GM10266 (cell line): Measurements from ENCODE around the gene SBF2.
"Not testable (repeated sequence)": the region's sequence is repeated elsewhere in the genome, so short reads cannot be mapped to it uniquely, and the experiment has no call there.

Experiments used
- DNase-seq: peaks from one replicate; pipeline ENCODE4 v3.0.0; 2012; ENCODE audit errors: extremely low spot score
- TF ChIP-seq, protein P1 (sequence below): IDR thresholded peaks from 2 replicates; pipeline ENCODE4 v1.5.1; 2012; ENCODE audit warnings: mild to moderate bottlenecking, low read depth; ENCODE audit not compliant: control insufficient read depth, insufficient read depth; ENCODE audit errors: missing control alignments

Gene SBF2

DNA sequence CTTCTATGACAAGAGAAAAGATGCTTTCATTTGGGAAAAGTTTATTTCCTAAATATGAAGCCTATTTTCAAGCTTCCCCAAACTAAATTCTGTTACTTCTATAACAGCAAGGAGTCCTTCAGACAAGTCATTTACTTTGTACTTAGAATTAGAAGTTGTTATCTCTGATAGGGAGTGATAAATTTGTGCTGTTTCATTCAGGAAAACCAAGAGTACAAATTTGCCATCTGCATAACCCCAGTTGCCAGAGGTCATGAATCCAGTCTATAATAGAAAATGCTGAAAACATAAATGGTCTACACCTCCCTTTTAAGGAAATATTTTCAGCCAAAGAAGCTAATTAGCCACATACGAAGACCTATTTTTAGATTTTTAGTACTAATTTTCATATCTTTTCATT lies 61.3 kb downstream of the SBF2 start:
- DNase-seq = no peak
- TF ChIP-seq, protein P1, sequence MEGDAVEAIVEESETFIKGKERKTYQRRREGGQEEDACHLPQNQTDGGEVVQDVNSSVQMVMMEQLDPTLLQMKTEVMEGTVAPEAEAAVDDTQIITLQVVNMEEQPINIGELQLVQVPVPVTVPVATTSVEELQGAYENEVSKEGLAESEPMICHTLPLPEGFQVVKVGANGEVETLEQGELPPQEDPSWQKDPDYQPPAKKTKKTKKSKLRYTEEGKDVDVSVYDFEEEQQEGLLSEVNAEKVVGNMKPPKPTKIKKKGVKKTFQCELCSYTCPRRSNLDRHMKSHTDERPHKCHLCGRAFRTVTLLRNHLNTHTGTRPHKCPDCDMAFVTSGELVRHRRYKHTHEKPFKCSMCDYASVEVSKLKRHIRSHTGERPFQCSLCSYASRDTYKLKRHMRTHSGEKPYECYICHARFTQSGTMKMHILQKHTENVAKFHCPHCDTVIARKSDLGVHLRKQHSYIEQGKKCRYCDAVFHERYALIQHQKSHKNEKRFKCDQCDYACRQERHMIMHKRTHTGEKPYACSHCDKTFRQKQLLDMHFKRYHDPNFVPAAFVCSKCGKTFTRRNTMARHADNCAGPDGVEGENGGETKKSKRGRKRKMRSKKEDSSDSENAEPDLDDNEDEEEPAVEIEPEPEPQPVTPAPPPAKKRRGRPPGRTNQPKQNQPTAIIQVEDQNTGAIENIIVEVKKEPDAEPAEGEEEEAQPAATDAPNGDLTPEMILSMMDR = no peak

DNA sequence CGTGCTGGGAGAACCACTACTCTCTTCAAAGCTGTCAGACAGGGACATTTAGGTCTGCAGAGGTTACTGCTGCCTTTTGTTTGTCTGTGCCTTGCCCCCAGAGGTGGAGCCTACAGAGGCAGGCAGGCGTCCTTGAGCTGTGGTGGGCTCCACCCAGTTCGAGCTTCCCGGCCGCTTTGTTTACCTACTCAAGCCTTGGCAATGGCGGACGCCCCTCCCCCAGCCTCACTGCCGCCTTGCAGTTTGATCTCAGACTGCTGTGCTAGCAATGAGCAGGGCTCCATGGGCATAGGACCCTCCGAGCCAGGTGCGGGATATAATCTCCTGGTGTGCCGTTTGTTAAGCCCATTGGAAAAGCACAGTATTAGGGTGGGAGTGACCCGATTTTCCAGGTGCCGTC lies 62.2 kb downstream of the SBF2 start:
- DNase-seq = not testable (repeated sequence)

DNA sequence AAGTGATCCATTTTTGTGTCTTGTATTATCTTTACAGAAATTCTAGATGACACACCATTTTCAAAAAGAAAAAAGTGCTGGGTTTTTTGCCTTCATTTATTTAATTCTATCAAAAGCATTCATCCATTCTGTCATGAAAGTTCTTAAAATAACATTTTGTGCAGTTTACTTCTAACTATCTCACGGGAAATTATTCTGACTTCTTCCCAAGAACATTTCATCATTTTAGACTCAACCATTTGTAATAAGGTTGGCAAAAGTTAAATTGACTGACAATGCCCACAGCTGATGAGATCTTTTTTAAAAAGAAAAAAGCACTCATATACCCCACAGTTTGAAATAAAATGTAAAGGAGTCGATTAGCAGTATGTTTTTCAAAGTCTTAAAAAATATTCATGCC lies 68.5 kb downstream of the SBF2 start:
- DNase-seq = no peak
- TF ChIP-seq, protein P1 = no peak

DNA sequence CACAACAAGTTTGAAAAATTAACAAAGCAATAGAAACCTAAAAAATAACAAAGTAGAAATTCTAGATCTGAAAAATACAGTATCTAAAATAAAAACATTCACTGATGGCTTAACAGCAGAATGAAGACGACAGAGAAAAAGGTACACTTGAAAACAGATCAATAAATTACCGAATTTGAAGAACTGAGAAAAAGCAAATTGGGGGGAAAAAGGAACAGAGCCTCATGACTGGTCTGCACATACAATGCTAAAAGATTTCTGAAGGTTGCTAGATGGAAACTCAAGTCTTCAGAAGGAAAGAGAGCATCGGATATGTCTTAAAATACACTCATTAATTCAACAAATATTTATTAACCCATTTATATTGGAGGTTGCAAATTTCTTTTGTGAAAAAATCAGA lies 71.6 kb downstream of the SBF2 start:
- TF ChIP-seq, protein P1 = no peak
- no peak for DNase-seq

DNA sequence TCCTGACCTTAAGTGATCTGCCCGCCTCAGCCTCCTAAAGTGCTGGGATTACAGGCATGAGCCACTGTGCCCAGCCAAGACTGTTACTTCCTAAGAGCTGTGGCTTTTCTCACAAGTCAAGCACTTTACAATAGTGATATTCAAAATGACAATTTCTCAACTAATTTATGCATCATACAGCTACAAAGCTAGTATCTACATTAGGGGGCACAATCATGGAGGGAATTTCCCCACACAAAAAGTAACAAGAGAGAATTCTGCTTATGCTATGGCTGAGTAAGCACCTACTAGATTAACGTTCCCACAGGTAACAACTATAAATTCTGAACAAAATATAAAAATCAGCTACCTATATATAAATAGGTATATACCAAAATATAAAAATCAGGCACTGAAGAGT lies 72.7 kb downstream of the SBF2 start:
- TF ChIP-seq, protein P1 = no peak
- no peak for DNase-seq

DNA sequence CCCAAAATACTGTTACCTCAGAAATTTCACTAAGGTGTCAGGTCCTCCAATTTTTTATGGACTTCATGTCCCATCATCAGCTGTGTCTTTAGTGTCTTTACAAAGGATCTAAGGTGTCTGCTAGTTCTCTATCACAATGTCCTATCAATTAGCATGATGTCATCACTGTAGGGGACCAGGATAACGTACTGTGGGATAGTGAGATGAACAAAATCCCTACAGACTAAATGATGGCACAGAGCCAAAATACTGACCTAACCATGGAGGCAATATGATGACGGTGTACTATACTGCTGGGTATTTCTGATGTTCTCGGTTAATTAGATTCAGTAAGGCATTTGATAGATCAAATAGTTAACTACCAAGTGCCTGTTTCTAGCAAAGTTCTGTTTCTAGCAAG lies 82.5 kb downstream of the SBF2 start:
- TF ChIP-seq, protein P1 = no peak
- no peak for DNase-seq

DNA sequence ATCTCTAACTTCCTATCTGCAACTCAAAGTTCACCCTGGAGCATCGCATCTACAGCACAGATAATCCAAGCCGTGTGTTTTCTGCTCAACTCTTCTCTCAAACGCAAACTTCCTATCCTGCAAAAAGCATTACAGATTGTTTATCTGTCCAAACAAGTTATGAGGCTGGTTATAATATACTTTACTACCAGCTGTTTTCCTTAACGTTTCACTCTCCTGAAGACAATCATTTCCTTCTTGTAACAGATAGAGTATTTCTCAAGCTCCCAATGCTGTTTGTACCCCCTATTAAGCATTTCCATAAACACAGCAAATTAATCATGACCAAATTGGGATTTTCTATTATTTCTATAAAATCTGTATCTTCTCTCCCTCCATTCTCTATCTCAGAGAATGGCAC lies 84.7 kb downstream of the SBF2 start:
- DNase-seq = no peak
- TF ChIP-seq, protein P1 = no peak

DNA sequence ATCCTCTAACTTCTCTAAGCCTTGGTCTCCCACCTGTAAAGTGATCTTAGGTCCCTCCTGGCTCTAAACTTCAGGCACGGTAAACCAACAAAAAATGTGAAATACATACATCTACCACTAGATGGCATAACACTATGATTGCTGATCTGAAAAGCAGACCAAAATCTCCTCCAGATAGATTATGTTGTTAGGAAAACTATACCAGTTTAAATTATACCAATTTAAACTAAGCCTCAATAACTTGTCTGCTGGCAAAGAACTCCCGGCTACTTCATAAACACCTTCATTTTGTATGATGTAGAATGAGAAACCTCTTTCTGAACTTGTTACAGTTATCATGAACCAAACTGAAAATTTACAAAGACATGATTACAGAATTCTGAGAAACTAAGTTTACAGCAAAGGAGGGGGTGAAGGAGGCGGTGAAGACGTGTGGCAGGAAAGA lies 85.9 kb downstream of the SBF2 start:
- TF ChIP-seq, protein P1 = peak; percentile 60
- DNase-seq = peak; percentile 38
